ENCODE results near the gene PTGIS.

Gene PTGIS

DNA sequence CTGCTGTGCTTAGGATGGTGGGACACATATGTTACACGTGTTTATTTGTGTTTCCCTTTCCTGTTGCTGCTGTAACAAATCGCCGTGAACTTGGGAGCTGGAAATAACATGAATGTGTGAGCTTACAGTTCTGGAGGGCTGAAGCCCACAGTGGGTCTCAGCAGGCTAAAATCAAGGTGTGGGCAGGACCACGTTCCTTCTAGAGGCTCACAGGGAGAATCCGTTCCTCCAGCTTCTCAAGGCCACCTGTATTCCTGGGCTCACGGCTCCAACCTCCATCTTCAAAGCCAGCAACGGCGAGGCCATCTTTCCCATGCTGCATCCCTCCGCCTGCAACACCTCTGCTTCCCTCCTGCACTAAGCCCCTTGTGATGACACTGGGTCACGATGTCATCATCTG, 27.4 kb upstream of the PTGIS start:
- no peak for DNase-seq

DNA sequence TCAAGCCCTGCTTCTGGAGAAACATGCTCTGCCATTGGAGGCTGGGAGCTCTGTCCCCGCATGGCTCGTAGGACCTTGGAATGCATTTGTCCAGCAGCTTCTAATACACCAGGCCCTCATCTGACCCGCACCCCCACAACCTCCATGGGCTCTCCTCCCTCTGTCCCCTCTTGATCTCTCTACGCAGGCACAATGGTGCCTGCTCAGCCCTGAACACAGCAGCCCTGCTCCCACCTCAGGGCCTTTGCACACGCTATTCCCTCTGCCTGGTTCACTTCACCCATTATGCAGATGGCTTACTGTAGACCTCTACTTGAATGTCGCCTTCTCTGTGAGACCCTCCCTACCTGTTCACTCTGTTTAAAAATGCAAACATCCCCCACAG, 27.0 kb upstream of the PTGIS start:
- no peak for DNase-seq

DNA sequence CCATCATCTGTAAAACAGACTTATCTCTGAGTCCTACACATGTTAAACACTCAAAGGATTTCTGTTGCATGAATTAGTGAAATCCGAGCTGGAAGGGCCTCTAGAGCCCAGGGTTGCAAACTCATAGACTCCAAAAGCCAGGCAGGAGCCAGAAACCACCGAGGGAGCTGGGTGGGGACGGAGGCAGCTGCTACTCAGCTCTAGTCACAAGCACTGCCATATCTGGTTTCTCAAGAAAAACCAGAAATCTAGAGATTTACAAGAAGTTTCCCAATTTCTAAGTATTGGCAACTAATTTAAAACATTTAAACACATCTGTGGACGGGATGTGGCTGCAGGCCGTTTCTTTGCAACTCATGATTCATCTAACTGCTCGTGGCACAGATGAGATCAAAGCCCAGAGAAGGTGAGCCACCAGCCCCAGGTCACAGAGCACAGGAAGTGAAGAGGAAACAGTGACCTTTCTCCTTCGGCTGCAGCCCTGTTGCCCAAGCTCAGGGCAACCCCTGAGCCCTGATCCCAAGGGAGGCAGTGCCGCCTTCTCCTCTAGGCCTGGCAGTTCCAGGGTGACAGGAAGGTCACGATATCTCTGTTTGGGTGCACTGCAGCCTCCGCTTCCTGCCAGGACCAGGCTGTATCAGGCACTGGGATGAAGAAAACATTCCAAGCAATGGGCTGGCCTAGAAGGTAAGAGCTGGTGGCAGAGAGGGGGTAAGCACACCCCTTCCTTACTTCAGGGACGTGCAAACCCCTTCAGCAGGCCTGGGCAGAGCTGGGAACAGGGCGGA, 26.4 kb upstream of the PTGIS start:
- DNase-seq, result no peak

DNA sequence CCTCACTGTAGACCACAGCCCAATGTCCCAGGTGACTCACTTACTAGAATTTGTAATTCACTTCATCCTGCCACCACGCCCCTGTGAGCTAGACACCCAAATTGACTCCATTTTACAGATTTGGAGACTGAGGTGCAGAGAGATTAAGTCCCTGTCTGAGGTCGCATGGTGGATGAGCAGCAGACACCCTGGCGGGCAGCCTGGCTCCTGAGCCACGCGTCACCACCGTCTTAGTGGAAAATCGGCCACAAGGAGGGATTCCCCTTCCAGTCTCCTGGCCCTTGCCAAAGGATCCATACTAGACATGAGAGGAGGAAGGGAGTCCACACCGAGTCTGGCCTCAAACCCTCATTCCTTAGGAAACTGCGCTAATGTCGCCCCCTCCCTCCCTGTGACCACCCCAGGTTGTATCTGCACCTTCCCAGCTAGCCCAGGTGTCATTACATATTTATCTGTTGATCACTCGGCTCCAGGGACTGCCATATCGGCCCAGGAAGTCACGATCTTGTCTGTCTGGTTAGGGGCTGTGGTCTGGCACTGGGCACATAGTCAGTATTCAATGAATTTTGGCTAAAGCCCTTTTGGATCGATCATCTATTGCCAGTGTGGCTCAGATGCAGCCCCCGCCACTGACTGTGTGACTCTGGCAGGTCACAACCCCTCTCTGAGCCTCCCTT, 25.7 kb upstream of the PTGIS start:
- DNase-seq, result no peak

DNA sequence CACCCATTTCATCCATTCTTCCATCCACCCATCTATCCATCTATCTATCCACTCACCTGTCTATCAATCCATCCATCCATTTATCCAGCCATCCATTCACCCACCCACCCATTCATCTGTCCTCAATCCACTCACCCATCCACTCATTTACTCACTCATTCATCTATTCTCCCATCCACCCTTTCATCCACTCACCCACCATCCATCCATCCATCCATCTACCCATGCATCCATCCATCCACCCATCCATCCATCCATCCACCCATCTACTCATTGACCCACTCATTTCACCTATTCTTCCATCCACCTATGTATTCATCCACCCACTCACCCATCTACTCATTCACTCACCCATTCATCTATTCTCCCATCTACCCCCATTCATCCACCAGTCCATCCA, 24.2 kb upstream of the PTGIS start:
- no peak for DNase-seq

DNA sequence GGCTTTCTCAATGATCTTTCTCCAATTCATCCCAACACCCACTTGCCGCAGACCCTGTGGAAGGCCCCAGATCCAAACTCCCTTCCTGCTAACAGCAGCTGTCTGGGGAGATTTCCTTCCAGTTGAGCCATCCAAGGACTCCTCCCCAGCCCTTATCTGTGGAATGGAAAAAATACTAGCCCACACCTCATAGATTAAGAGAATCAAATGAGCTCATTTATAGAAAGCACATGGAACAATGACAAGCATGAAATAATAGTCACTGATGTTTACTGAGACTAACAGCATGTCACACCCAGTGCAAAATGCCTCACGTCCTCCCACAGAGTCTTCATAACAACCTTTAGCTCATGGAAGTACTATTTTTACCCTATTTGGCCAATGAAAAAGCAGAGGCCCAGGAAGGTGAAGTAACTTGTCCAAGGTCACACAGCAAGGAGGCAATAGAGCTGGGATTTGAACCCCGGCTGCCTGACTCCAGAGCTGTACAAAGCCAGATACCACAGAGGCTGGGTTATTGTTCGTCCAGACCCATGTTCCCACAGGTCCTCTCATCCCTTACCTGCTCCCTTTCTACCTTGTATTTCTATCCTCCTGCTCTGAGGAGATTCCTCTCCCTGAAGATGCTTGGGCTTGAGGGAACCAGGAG, 23.4 kb upstream of the PTGIS start:
- no peak for DNase-seq

DNA sequence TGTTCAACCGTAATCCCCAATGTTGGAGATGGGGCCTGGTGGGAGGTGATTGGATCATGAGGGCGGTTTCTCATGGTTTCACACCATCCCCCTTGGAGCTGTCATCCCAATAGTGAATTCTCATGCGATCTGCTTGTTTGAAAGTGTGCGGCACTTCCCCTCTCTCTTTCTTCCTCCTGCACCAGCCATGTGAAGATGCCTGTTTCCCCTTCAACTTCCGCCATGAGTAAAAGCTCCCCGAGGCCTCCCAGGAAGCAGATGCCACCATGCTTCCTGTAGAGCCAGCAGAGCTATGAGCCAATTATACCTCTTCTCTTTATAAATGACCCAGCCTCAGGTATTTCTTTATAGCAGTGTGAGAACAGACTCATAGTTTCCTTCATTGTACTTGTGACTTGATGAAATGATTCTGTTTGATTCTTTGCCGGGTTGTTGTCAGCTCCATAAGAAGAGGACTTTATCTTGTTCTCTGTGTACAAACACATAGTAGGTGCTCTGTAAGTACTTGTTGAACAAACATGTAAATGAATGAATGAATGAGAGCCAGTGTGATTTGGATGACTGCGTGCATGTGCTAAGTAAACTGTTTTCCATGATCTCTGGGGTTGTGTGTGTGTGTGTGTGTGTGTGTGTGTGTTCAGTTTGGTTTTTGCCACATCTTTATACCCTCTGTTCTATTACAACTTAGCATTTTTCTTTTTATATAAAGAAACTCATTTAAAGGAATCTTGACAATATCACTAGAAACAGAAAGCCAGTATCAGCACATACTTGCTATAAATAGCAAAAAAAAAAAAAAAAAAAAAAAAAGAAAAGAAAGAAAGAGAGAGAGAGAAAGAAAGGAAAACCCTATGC, 22.5 kb upstream of the PTGIS start:
- DNase-seq, result no peak

DNA sequence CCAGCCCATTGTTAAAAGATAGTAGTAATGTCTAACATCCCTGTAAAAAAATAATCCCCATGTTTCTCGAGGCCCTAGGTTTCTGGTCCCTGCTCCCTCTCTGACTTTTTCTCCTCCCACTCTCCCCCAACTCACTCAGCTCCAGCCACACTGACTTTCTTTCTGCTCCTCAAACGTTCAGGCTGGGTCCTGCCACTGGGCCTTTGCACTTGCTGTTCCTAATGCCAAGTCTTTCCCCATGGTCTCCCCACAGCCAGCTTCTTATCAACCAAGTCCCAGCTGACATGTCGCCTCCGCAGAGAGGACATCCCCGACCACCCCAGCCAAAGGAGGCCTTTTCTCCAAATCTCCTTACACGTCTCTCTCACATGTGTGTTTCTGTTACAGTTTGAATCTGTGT, 21.8 kb upstream of the PTGIS start:
- DNase-seq, result no peak

DNA sequence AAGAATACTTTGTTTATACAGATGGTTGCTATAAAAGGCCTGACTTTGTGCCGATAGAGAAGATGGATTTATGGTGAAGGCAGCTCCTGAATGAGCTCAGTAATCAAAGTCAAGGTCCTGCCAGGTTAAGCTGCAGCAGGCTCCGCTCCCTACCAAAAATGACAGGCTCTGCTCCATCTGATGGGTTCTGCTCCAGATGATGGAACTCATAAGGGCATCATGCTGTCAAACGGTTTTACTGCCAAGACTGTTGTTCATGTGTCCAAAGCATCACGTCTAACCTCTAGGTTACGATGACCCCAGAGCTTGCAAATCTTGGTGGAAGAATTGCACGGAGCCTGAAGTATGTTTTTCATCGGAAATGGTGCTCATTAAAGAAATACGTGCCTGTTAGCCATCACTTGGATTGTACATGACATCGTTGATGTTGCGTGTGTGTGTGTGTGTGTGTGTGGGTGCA, 19.2 kb upstream of the PTGIS start:
- DNase-seq, result no peak

DNA sequence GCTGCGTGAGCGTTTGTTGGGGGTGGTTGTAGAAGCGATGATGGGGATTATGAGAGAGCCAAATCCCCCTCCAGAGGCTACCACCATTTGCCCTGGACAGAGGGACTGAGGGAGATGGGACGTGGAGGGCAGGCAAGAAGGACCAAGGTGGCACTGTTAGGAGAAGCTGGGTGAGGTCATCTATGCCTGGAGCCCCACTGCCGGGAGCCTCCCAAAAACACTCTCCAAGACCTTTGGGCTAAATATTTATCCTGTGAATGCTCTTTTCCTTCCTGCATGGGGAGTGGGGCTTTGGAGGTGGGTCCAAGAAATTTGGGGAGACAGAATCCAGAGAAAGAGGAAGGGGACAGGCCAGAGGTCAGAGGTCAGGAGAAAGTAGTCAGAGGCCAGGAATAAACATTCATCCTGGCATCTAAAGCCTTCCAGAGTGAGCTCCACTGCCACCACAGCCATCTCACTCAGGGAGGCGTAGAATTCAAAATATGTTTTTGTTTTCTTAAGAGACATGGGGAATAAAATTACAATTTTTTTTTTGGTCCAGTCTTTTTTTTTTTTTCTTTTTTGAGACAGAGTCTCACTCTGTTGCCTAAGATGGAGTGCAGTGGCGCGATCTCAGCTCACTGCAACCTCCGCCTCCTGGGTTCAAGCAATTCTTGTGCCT, 17.8 kb upstream of the PTGIS start:
- DNase-seq, result no peak

DNA sequence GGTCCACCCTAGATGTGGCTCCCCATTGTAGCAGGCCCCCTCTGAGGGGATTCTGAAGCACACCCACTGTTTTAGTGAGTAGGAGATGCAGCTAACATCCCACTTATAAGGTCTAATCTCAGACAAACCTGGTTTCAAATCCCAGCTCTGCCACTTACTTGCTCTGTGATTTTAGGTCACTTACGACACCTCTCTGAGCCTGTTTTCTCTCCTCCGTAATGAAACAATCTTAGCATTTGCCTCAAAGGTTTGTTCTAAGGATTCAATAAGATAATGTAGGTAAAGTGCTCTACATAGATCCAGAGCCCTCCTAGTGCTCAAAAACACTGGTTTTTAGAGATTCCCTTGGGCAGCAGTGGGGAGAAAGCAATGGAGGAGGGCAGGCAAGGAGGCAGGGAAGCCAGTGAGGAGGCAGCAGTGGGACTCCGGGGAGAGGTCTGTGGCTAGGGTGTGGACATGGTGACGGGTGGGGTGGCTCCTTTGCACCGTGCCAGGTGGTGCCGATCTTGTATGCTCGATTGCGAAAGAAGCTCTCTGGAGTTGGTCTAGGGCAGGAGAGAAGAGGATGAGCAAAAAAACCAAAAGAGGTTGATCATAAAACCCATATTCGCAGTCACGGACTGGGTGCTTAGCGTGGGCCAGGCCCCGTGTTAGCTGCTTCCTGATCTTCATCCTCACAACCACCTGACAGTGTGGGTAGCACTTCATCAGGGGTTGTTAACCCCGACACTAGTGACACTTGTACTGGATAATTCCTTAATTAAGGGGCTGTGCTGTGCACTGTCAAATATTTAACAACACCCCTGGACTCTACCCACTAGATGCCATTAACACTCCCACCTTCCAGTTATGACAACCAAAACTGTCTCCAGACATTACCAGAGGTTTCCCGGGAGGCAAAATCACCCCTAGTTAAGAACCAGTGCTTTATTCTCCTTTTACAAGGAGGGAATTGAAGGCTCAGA, 16.8 kb upstream of the PTGIS start:
- DNase-seq, result no peak

DNA sequence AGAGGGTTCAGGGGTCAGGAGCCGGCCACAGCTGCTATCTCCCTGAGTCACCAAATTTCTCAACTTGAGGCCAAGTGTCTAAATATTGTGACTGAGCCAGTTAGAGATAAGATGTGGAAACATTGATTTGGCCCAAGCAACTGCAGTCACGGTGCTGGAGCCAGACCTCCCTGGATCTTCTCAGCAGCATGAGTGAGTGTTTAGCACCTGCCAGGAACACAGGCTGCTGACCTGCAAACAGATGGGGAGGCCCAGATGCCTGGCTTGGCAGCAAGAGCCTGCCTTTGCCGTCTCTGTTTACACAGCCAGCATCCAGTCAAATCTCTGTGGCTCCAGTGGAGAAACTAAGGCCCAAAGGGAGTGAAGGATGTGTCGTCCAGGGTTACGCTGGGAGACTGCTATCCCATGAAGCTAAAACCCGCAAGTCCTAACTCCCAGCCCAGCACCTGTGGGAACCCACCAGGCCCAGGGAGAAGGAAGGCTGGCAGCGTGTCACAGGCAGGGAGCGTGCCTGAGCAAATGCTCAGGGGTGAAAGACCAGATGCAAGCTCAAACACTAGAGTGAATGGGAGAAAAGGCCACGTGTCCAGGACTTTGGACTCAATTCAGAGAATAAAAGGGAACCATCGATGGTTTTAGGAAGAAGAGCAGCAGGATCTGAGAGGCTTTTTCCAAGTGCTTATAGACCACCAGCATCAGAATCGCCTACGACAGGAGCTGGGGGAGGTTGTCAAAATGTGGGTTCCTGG, 15.9 kb upstream of the PTGIS start:
- DNase-seq, result peak; percentile 94

DNA sequence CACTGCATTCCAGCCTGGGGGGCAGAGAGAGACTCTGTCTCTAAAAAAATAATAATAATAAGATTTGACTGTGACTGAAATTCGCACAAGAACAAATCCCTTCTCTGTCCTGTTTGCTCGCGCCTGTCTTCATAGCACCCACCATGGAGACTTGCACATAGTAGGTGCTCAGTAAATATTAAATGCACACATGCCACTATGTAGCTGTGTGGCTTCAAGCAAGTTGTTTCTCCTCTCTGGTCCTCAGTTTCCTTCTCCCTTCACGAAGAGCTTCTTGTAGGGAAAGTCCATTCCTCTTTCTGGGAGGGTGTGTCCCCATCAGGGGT, 15.4 kb upstream of the PTGIS start:
- DNase-seq, result no peak

DNA sequence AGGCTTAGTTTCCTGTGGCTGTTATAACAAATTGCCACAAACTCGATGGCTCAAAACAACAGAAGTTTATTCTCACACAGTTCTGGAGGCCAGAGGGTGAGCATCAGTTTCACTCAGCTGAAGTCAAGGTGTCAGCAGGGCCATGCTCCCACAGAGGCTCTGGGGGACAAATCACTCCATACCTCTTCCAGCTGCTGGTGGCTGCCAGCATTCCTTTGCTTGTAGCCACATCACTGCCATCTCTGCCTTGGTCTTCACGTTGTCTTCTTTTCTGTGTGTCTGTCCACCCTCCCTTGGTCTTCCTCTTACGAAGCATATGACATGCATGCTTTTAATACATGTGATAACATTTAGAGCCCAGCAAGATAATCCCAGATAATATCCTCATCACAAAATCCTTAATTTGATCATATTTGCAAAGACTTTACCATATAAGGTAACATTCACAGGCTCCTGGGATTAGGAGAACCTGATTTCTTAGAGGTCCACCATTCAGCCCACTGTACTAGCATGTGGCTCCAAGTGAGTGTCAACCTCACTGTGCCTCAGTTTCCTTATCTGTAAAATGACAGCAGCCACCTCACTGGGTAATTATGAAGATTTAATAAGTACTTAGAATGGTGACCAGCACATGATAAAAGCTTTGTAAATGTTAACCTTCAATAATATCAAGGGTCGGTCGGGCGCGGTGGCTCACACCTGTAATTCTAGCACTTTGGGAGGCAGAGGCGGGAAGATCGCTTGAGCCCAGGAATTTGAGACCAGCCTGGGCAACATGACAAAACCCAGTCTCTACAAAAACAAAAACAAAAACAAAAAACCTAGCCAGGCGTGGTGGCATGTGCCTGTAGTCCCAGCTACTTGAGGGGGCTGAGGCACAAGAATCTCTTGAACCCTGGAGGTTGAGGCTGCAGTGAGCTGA, 14.7 kb upstream of the PTGIS start:
- no peak for DNase-seq

DNA sequence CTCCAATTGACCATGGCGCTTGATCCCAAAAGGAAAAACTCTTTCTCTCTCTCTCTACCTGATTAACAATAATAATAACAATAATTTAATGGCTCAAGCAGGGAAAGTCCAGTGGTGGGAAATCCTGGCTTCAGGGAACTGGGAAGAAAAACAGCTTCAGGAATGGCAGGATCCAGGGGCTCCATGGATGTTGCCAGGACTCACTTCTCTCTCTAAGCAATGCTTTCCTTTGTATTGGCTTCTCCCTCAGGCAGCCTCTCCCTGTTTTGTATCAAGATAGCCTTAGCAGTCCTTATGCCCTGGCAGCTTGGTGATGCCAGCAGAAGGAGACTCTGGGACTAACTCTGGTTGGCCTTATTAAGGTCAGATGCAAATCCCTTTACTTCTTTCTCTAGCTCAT, 13.5 kb upstream of the PTGIS start:
- DNase-seq, result no peak

DNA sequence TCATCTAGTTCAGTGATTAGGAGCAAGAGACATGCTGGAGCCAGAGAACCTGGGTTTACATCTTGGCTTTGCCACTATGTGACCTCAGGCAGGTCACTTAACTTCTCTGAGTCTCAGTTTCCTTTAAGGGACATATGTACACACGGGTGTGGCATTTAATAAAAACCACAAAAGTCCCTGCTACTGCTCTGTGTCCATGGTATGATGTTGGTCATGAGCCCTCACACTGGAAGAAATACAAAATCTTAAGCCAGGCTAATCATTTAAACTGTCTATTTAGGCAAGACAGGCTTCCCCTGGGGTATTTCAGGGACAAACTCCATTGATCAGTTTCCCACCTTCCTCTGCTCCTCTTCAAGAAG, 12.9 kb upstream of the PTGIS start:
- no peak for DNase-seq

DNA sequence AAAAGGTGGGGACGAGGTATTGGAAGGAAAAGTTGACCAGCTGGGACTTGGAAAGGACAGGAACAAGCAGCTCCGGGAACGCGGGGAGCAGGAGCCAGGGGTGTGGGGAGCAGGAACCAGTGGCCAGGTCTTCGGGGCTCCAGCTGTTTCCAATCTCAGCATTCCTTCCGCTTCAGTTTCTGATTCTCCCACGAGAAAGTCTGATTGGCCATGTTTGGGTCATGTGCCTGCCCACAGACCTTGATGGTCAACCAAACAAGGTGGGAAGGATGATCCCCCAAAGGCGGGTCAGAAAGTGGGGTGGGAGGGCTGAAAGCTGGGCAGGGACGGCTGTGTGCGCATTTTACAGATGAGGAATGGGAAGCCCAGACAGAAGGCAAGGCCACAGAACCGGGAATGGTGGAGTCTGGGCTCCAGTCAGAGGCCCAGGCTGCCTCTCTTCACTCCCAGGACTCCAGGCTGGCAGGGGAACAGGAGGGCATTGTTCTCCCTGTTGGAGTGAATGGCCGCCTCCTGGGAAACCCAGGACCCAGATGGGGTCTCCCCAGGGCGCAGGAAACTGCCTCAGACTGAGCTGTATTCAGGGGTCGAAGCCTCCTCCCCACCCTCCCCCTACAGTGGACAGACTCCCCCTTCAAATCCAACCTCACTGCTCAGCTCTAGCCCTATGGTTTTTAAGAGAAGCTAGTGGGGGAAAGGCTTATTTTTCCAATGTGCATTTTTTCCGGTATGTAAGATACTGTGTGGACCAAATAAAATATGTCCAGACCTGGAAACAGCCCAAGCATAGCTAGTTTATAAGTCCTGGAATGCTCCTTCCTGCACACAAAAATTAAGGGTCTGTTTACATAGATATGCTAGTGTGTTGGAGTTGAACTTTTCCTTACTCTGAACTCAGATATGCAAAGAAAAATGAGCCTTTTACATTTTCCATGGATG, 12.2 kb upstream of the PTGIS start:
- DNase-seq, result no peak

DNA sequence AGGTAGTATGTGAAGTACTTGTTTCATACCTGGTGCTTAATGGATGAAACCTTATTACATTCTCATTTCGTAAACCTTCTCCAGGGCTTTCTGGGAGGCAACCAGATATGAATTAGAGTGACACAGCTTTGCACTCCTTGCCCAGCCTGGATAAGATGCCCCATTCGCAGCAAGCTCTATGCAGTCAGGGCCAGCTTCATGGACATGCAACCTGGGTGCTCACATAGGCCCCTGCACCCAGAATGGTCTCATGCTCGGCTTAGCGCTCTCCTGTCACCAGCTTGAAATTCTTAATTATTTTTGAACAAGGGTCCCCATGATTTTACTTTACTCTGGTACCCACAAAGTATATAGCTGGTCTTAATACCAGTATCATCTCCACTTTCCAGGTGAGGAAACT, 11.3 kb upstream of the PTGIS start:
- no peak for DNase-seq

DNA sequence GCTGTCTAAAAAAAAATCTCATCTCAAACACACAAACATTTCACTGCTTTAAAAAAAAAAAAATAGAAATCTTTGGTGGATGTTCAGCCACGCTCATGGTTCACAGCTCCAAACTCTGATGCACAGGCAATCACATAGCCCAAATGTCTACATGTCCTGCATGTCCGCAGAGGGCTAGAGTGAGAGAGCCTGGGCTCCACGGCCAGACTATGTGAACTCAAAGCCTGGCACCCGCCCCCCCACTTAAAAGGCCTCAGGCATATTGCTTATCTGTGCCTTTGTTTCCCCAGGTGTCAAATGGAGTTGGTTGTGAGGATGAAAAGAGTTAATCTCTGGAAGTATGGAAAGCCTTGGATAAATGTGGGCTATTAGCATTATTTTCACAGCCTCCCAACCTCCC, 10.5 kb upstream of the PTGIS start:
- DNase-seq, result no peak

Measured in DMS53 (cell line).